Natural killer cell (primary cell): ENCODE results near the gene FOCAD. TPM values are rescaled to one million over a fixed set of nuclear protein-coding genes. Genes with fewer than 3 reads are reported as not detected.
A peak's percentile ranks its signal among the peaks of the same experiment; 100 is the strongest.

Experiments used
- ATAC-seq, 3 donors: fragments of 150-1000 bp in 2 of 3; fragments of 200-7000 bp in 1 of 3; cut with Tn5 transposase; 1 replicate in 1 of 3; 2 replicates in 2 of 3; pipeline ENCODE4 v1.10.0; 2021; ENCODE audit warnings: mild to moderate bottlenecking in 2 of 3, moderate library complexity in 2 of 3
- DNase-seq, 2 donors: peaks; one replicate each; pipeline versions ENCODE4 v3.0.0 to v3.0.0-alpha.2; 2013 to 2021; ENCODE audit warnings: mixed read lengths in 1 of 2
- H3K27ac ChIP-seq: one replicate; pipeline ENCODE4 v1.5.1; 2013; ENCODE audit warnings: mild to moderate bottlenecking, low read length
- H3K27me3 ChIP-seq: one replicate; pipeline ENCODE4 v1.6.1; 2013; ENCODE audit warnings: low read length; ENCODE audit not compliant: control insufficient read depth, insufficient read depth
- H3K36me3 ChIP-seq: one replicate; pipeline ENCODE4 v1.6.1; 2013; ENCODE audit warnings: low read length; ENCODE audit not compliant: control insufficient read depth, insufficient read depth
- H3K4me1 ChIP-seq: one replicate; pipeline ENCODE4 v1.6.1; 2013; ENCODE audit warnings: low read length; ENCODE audit not compliant: control insufficient read depth, insufficient read depth
- H3K4me3 ChIP-seq: one replicate; pipeline ENCODE4 v1.5.1; 2013; ENCODE audit warnings: low read length
- H3K9me3 ChIP-seq: one replicate; pipeline ENCODE4 v1.6.1; 2013; ENCODE audit warnings: low read length; ENCODE audit not compliant: control insufficient read depth, insufficient read depth
- H3K27ac Mint-ChIP-seq, 2 donors: one replicate each; pipeline ENCODE4 v1.8.0; 2022; ENCODE audit warnings: mild to moderate bottlenecking in 2 of 2, mixed read lengths in 2 of 2, moderate library complexity in 1 of 2
- H3K27me3 Mint-ChIP-seq, 2 donors: one replicate each; pipeline ENCODE4 v1.8.0; 2022; ENCODE audit warnings: low read depth in 2 of 2, mixed read lengths in 2 of 2
- H3K36me3 Mint-ChIP-seq: one replicate; pipeline ENCODE4 v1.8.0; 2022; ENCODE audit warnings: mixed read lengths
- H3K4me1 Mint-ChIP-seq, 2 donors: one replicate each; pipeline ENCODE4 v1.8.0; 2022; ENCODE audit warnings: mixed read lengths in 2 of 2
- H3K4me3 Mint-ChIP-seq: one replicate; pipeline ENCODE4 v1.8.0; 2022; ENCODE audit warnings: mild to moderate bottlenecking, moderate library complexity, mixed read lengths
- H3K9me3 Mint-ChIP-seq, 2 donors: one replicate each; pipeline ENCODE4 v1.8.0; 2022; ENCODE audit warnings: mixed read lengths in 2 of 2
- CTCF ChIP-seq: fragments of 200-600 bp; IDR thresholded peaks from one replicate; pipeline ENCODE4 v1.8.0; 2022; ENCODE audit warnings: antibody characterized with exemption
- WGBS: methylation state at CpG from one replicate; pipeline ENCODE4 v1.1.7; 2013; ENCODE audit warnings: missing lambda C conversion rate; ENCODE audit not compliant: insufficient coverage; 5-methylcytosine and 5-hydroxymethylcytosine counted together
- intact Hi-C: fragments of 100-400 bp; cut with micrococcal nuclease; formaldehyde crosslinking; loops from one replicate; pipeline ENCODE4 v1.14.2; 2022
- total RNA-seq, 4 donors: library from RNA; stranded (reverse); fragments of 120-200 nt in 1 of 4; gene quantifications; one replicate each; pipeline versions ENCODE4 v1.2.3 to v1.2.4, GENCODE V29; 2013 to 2022

Gene FOCAD
- total RNA-seq, 3 donors from 2014 or later (not counting 1 experiment from before 2014, with no cell fraction given), result 15.1 to 27.6 (median 18.8) TPM

- H3K36me3 Mint-ChIP-seq, result no peaks in the 10 kb centered on the region
These were observed 43.5 kb upstream of the FOCAD start for GRCh38 chr9:20640331-20641187.

GRCh38 chr9:20642045-20642444 lies 42.0 kb upstream of the FOCAD start:
- TF ChIP-seq CTCF, result no peak

More at GRCh38 chr9:20640331-20641187, 43.5 kb upstream of the FOCAD start:
- no peak for TF ChIP-seq CTCF
- peak; percentile 20 to 84 for DNase-seq
- ATAC-seq, result peak in 2 of 3 donors; percentile 27 to 44
- Histone ChIP-seq H3K4me1 (peaks cover 10% of the 10 kb centered on the region), H3K4me3 (no peak overlapping the region), H3K27ac (no peak overlapping the region), H3K27me3 (no peaks in the 10 kb centered on the region), H3K36me3 (no peaks in the 10 kb centered on the region), H3K9me3 (no peaks in the 10 kb centered on the region)
- Mint-ChIP-seq H3K9me3 (no peaks in the 10 kb centered on the region), H3K4me1 (peaks cover 9 to 10% of the 10 kb centered on the region in 2 donors), H3K4me3 (no peak overlapping the region), H3K27me3 (peaks cover 0 to 9% of the 10 kb centered on the region in 2 donors), H3K27ac (peak overlapping the region in 1 of 2 donors; percentile 33)
- intact Hi-C loops, result no loop called here
- 18% methylated on average over 7 of the region's 7 CpGs for WGBS

GRCh38 chr9:20643660-20644059 lies 40.4 kb upstream of the FOCAD start:
- intact Hi-C loops, result no loop called here
- H3K27ac Mint-ChIP-seq, result no peak overlapping the region

More at GRCh38 chr9:20642045-20642444, 42.0 kb upstream of the FOCAD start:
- H3K4me1 ChIP-seq, result peaks cover 10% of the 10 kb centered on the region
- intact Hi-C loops, result no loop called here
- ATAC-seq, result no peak
- no peak overlapping the region for H3K4me3 ChIP-seq
- WGBS, result no CpG with 5 or more reads among the region's 1 CpG
- DNase-seq, result no peak
- H3K27ac ChIP-seq, result no peak overlapping the region
- no peaks in the 10 kb centered on the region for H3K36me3 ChIP-seq
- no peak overlapping the region for H3K27ac Mint-ChIP-seq
- peaks cover 9 to 10% of the 10 kb centered on the region in 2 donors for H3K4me1 Mint-ChIP-seq
- H3K9me3 Mint-ChIP-seq, result no peaks in the 10 kb centered on the region
- no peaks in the 10 kb centered on the region for H3K36me3 Mint-ChIP-seq
- no peaks in the 10 kb centered on the region for H3K27me3 ChIP-seq
- H3K4me3 Mint-ChIP-seq, result no peak overlapping the region
- H3K27me3 Mint-ChIP-seq, result peaks cover 9 to 11% of the 10 kb centered on the region in 2 donors
- no peaks in the 10 kb centered on the region for H3K9me3 ChIP-seq

More at GRCh38 chr9:20643660-20644059, 40.4 kb upstream of the FOCAD start:
- no peaks in the 10 kb centered on the region for H3K27me3 ChIP-seq
- ATAC-seq, result no peak
- Mint-ChIP-seq H3K9me3 (no peaks in the 10 kb centered on the region), H3K36me3 (no peaks in the 10 kb centered on the region), H3K4me1 (peaks cover 9 to 10% of the 10 kb centered on the region in 2 donors), H3K4me3 (no peak overlapping the region), H3K27me3 (peaks cover 13 to 19% of the 10 kb centered on the region in 2 donors)
- TF ChIP-seq CTCF, result no peak
- H3K4me1 ChIP-seq, result peaks cover 10% of the 10 kb centered on the region
- 91% methylated on average over 3 of the region's 3 CpGs for WGBS
- no peaks in the 10 kb centered on the region for H3K9me3 ChIP-seq
- DNase-seq, result no peak
- H3K27ac ChIP-seq, result no peak overlapping the region
- no peaks in the 10 kb centered on the region for H3K36me3 ChIP-seq
- H3K4me3 ChIP-seq, result no peak overlapping the region
